Loucy (cell line): ENCODE results near the gene CCDC40.

ENCODE experiments used
- H2AFZ ChIP-seq: fragments of 200-600 bp; sonication (generic); 2 replicates; pipeline ENCODE4 v1.6.0; 2016; ENCODE audit warnings: antibody characterized with exemption, mild to moderate bottlenecking, low read length, moderate library complexity
- H3F3A ChIP-seq: fragments of 200-600 bp; 2 replicates; pipeline ENCODE4 v1.6.0; 2016; ENCODE audit warnings: antibody characterized with exemption, low read depth, mild to moderate bottlenecking
- H3K27me3 ChIP-seq: fragments of 200-600 bp; sonication (generic); 2 replicates; pipeline ENCODE4 v1.6.1; 2014; ENCODE audit warnings: low read length, mild to moderate bottlenecking; ENCODE audit not compliant: insufficient read depth, poor library complexity, severe bottlenecking
- H3K36me3 ChIP-seq: fragments of 200-600 bp; sonication (generic); 2 replicates; pipeline ENCODE4 v1.6.1; 2016; ENCODE audit warnings: low read length; ENCODE audit not compliant: insufficient read depth
- H3K4me1 ChIP-seq: fragments of 200-600 bp; sonication (generic); 2 replicates; pipeline ENCODE4 v1.5.1; 2014; ENCODE audit warnings: low read length, mild to moderate bottlenecking; ENCODE audit not compliant: insufficient read depth, poor library complexity, severe bottlenecking
- H3K4me2 ChIP-seq: fragments of 200-600 bp; sonication (generic); 2 replicates; pipeline ENCODE4 v1.6.0; 2014; ENCODE audit warnings: antibody characterized with exemption, low read length, low read depth, mild to moderate bottlenecking; ENCODE audit not compliant: poor library complexity, severe bottlenecking
- H3K4me3 ChIP-seq: fragments of 200-600 bp; sonication (generic); 2 replicates; pipeline ENCODE4 v1.5.1; 2014; ENCODE audit warnings: low read length, mild to moderate bottlenecking, mixed read lengths; ENCODE audit not compliant: poor library complexity, severe bottlenecking
- H3K79me2 ChIP-seq: fragments of 200-600 bp; sonication (generic); 2 replicates; pipeline ENCODE4 v1.6.1; 2014; ENCODE audit warnings: low read length; ENCODE audit not compliant: insufficient read depth
- H3K9ac ChIP-seq: fragments of 200-600 bp; sonication (generic); 2 replicates; pipeline ENCODE4 v1.6.0; 2014; ENCODE audit warnings: mild to moderate bottlenecking, low read depth, low read length, moderate library complexity; ENCODE audit not compliant: poor library complexity, severe bottlenecking
- H3K9me2 ChIP-seq: fragments of 200-600 bp; sonication (generic); replicated peaks from 2 replicates; pipeline ENCODE4 v1.6.1; 2016; ENCODE audit warnings: low read depth, low read length, mixed read lengths
- H3K9me3 ChIP-seq: fragments of 200-600 bp; sonication (generic); 2 replicates; pipeline ENCODE4 v1.6.1; 2014; ENCODE audit warnings: mild to moderate bottlenecking, antibody characterized with exemption, low read length, low read depth; ENCODE audit not compliant: insufficient read depth
- H4K20me1 ChIP-seq: fragments of 200-600 bp; sonication (generic); 2 replicates; pipeline ENCODE4 v1.6.0; 2014; ENCODE audit warnings: antibody characterized with exemption, low read length, mild to moderate bottlenecking; ENCODE audit not compliant: insufficient read depth, poor library complexity, severe bottlenecking
- EZH2phosphoT487 ChIP-seq: fragments of 200-600 bp; IDR thresholded peaks from 2 replicates; pipeline ENCODE4 v1.6.1; 2018; ENCODE audit warnings: antibody characterized with exemption, mild to moderate bottlenecking, moderate library complexity, borderline replicate concordance
- TF ChIP-seq, protein P1 (sequence below): fragments of 200-600 bp; sonication (generic); conservative IDR thresholded peaks from 2 replicates; pipeline ENCODE4 v1.5.1; 2014; ENCODE audit warnings: mild to moderate bottlenecking, antibody characterized with exemption, low read length

CCDC40 gene

DNA sequence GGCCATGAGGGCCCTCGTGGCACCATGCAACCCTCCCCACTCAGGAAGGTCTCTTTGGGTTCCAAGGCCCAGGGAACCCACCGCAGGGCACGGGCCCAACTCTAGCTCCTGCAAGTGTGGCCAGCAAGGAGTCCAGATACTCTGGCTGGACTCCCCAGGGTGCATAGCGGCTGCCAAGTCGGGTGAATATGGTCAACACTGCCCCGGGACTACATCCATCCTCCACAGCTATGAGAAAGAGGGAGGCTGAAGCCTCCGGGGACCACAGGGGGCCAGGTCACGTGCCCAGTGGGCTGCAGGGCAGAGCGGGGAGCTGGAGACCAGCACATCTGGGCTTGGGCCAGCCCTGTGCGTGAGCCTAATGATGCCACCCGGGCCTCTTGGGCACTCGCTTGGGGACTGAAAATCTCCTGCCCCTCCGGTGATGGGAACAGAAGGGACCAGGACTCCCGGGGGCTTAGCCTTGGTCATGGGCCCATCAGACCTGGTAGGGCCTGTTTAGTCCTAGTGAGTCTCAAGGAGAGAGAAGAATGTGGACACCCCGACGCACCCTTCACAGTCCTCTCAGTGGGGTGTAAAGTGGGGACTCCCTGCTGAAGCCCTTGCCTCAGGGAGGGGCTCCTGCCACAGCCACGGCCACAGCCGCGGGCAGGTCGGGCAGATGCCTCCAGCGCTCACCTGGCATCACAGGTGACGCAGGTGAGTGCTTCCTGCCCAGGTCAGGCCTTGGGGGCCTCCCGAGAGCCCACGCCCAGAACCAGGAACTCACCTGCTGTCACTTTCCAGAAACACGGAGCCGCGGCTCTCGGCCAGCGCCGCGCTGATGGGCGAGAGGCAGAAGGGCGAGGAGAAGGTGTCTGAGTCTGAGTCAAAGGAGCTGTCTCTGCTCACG lies 26.8 kb upstream of the CCDC40 start:
- Histone ChIP-seq H3K36me3 (no peaks in the 10 kb centered on the region), H3K9me2 (no peaks in the 10 kb centered on the region), H3K4me3 (no peak overlapping the region), H2AFZ (no peak overlapping the region), H3K4me1 (peaks cover 2% of the 10 kb centered on the region), H3F3A (no peaks in the 10 kb centered on the region), H3K9me3 (peaks cover 3% of the 10 kb centered on the region; the same call in 1 of the 2 replicates), H3K79me2 (no peaks in the 10 kb centered on the region), H3K27me3 (no peaks in the 10 kb centered on the region), H3K9ac (no peak overlapping the region), H3K4me2 (no peak overlapping the region), H4K20me1 (no peaks in the 10 kb centered on the region)
- no peak for TF ChIP-seq EZH2phosphoT487
- TF ChIP-seq, protein P1, sequence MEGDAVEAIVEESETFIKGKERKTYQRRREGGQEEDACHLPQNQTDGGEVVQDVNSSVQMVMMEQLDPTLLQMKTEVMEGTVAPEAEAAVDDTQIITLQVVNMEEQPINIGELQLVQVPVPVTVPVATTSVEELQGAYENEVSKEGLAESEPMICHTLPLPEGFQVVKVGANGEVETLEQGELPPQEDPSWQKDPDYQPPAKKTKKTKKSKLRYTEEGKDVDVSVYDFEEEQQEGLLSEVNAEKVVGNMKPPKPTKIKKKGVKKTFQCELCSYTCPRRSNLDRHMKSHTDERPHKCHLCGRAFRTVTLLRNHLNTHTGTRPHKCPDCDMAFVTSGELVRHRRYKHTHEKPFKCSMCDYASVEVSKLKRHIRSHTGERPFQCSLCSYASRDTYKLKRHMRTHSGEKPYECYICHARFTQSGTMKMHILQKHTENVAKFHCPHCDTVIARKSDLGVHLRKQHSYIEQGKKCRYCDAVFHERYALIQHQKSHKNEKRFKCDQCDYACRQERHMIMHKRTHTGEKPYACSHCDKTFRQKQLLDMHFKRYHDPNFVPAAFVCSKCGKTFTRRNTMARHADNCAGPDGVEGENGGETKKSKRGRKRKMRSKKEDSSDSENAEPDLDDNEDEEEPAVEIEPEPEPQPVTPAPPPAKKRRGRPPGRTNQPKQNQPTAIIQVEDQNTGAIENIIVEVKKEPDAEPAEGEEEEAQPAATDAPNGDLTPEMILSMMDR, result no peak

DNA sequence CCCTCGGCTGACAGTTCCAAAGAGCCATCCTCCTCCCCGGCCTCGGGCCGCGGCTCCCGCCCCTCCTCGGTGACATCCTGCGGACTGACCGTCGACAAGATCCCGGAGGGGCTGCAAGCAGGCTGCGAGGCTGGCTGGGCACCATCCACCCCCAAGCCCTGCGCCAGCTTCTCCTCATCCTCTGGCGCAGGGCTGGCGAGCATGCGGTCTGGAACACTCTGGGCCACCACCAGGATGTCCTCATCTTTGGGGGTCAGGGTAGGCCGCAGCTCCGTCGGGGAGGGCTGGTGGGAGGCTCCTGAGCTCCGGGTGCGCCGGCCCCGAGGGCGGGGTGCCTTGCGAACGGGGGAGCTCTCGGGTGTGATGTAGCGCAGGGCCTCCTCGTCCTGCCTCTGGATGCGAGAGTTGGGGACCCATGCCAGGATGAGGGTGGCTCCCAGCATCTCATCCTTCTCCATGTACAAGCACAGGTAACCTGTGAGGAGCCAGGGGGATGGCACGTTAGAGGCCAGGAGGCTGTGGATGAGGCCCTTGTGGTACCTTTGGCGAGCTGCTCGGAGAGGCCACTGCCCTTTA lies 26.1 kb upstream of the CCDC40 start:
- Histone ChIP-seq H3K36me3 (no peaks in the 10 kb centered on the region), H3K4me2 (no peak overlapping the region), H3K9me3 (peaks cover 5% of the 10 kb centered on the region; the same call in 1 of the 2 replicates), H3K27me3 (no peaks in the 10 kb centered on the region), H4K20me1 (no peaks in the 10 kb centered on the region), H3K79me2 (no peaks in the 10 kb centered on the region), H3F3A (no peaks in the 10 kb centered on the region), H3K9me2 (no peaks in the 10 kb centered on the region), H2AFZ (no peak overlapping the region), H3K4me3 (no peak overlapping the region), H3K4me1 (no peaks in the 10 kb centered on the region), H3K9ac (no peak overlapping the region)
- no peak for TF ChIP-seq EZH2phosphoT487
- TF ChIP-seq, protein P1, result no peak

DNA sequence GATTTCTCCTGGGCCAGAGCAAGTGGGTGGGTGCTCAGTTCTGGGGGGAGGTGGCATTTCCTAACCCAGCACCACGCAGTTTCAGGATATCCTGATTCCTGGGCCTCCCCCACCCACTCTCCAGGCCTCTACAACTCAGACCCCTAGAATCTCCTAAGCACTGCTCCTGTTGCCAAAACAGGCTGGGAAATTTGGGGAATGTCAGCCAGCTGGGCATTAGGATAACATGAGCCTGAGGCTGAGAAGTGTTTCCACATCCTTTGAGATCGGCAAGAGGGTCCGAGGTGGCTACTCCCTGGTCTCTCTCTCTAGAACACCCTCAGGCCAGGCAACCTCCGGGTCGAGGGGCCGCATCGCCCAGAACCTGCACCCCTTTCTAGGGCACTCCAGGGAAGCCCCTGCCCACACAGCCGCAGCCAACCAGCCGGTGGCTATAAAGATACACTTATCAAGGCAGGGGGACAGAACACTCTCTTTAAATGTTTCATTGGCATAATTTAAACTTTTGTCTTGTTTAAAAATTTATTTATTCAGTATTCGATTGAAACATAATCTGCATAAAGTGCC lies 24.4 kb upstream of the CCDC40 start:
- TF ChIP-seq EZH2phosphoT487, result no peak
- TF ChIP-seq, protein P1, result no peak
- no peaks in the 10 kb centered on the region for H3K9me2 ChIP-seq
- H3K79me2 ChIP-seq, result no peaks in the 10 kb centered on the region
- H3K4me3 ChIP-seq, result no peak overlapping the region
- H3K4me1 ChIP-seq, result no peaks in the 10 kb centered on the region
- H3K36me3 ChIP-seq, result no peaks in the 10 kb centered on the region
- H3F3A ChIP-seq, result no peaks in the 10 kb centered on the region
- no peaks in the 10 kb centered on the region for H3K27me3 ChIP-seq
- H4K20me1 ChIP-seq, result no peaks in the 10 kb centered on the region
- peaks cover 5% of the 10 kb centered on the region; the same call in 1 of the 2 replicates for H3K9me3 ChIP-seq
- H2AFZ ChIP-seq, result no peak overlapping the region
- no peak overlapping the region for H3K4me2 ChIP-seq
- no peak overlapping the region for H3K9ac ChIP-seq
